ENCODE results near the gene ATRIP. TPM values are rescaled to one million over a fixed set of nuclear protein-coding genes. Genes with fewer than 3 reads are reported as not detected.

The ATRIP gene
- total RNA-seq, 4 donors from 2014 or later, result 4.8 to 8.9 (median 7.1) TPM

GRCh38 chr3:48505968-48506504, 59.5 kb downstream of the ATRIP start:
- H3K27ac ChIP-seq, result peak overlapping the region in 3 of 4 donors; percentile 74 to 95 (median 86)
- no peaks in the 10 kb centered on the region for H3K9me3 ChIP-seq
- WGBS, 2 donors, result 87 to 100% methylated on average over 5 of the region's 6 CpGs
- no peak overlapping the region for H3K4me3 ChIP-seq
- H3K36me3 ChIP-seq, result no peaks in the 10 kb centered on the region
- peaks cover 28 to 74% (median 53%) of the 10 kb centered on the region in 3 donors for H3K4me1 ChIP-seq
- no peak for DNase-seq
- intact Hi-C loops (cut with DNase I), result no loop called here
- TF ChIP-seq POLR2A (IDR thresholded peaks at IDR 0.05) (no peak), CTCF (IDR thresholded peaks at IDR 0.05) (no peak)
- H3K27me3 ChIP-seq, result no peaks in the 10 kb centered on the region

GRCh38 chr3:48507256-48508061, 60.9 kb downstream of the ATRIP start:
- DNase-seq, result no peak
- WGBS, 2 donors, result 15 to 49% methylated on average over 3 to 4 of the region's 10 CpGs
- no peak overlapping the region for H3K4me3 ChIP-seq
- H3K4me1 ChIP-seq, result peaks cover 22 to 60% (median 39%) of the 10 kb centered on the region in 3 donors
- H3K36me3 ChIP-seq, result no peaks in the 10 kb centered on the region
- peak overlapping the region; percentile 74 to 95 (median 84) for H3K27ac ChIP-seq
- H3K27me3 ChIP-seq, result no peaks in the 10 kb centered on the region
- intact Hi-C loops (cut with DNase I), result no loop called here
- H3K9me3 ChIP-seq, result no peaks in the 10 kb centered on the region
- TF ChIP-seq POLR2A (IDR thresholded peaks at IDR 0.05) (peak in 1 of 4 donors; percentile 11), CTCF (IDR thresholded peaks at IDR 0.05) (peak; percentile 40 to 62 (median 50))

GRCh38 chr3:48511551-48511950, 65.0 kb downstream of the ATRIP start:
- 83 to 86% methylated on average over 2 to 3 of the region's 4 CpGs for WGBS, 2 donors
- H3K9me3 ChIP-seq, result no peaks in the 10 kb centered on the region
- no peaks in the 10 kb centered on the region for H3K27me3 ChIP-seq
- no peak for DNase-seq
- no peak overlapping the region for H3K27ac ChIP-seq
- TF ChIP-seq POLR2A (IDR thresholded peaks at IDR 0.05), result no peak
- no peak for TF ChIP-seq CTCF (IDR thresholded peaks at IDR 0.05)
- peaks cover 0 to 21% (median 16%) of the 10 kb centered on the region in 3 donors for H3K4me1 ChIP-seq
- no peaks in the 10 kb centered on the region for H3K36me3 ChIP-seq
- no peak overlapping the region for H3K4me3 ChIP-seq
- intact Hi-C loops (cut with DNase I), result no loop called here

GRCh38 chr3:48514431-48515227, 68.1 kb downstream of the ATRIP start:
- Histone ChIP-seq H3K4me1 (no peaks in the 10 kb centered on the region), H3K36me3 (peaks cover 0 to 12% (median 0%) of the 10 kb centered on the region in 3 donors), H3K9me3 (no peaks in the 10 kb centered on the region), H3K27me3 (no peaks in the 10 kb centered on the region), H3K27ac (no peak overlapping the region), H3K4me3 (no peak overlapping the region)
- WGBS, 2 donors, result 81% methylated on average over 7 to 8 of the region's 8 CpGs
- intact Hi-C loops (cut with DNase I), result no loop called here
- DNase-seq, result no peak
- TF ChIP-seq CTCF (IDR thresholded peaks at IDR 0.05) (no peak), POLR2A (IDR thresholded peaks at IDR 0.05) (no peak)

Other genes with a start within 250 kb of the ATRIP start
- gene CAMP, start 223.2 kb upstream of the ATRIP start, total RNA-seq, result under 1 TPM in 1 of 4 donors, not detected in 3; 0.76 TPM
- 10 to 100 TPM in 2 of 4 donors, 1 to 10 TPM in 2; 6.4 to 15.6 (median 10.8) TPM for gene ZNF589, start 205.6 kb upstream of the ATRIP start, total RNA-seq
- gene NME6, start 145.4 kb upstream of the ATRIP start, total RNA-seq, result 10 to 100 TPM; 25.9 to 30.7 (median 27.2) TPM
- gene SPINK8, start 113.1 kb upstream of the ATRIP start, total RNA-seq, result not detected
- not detected for gene FBXW12, start 74.5 kb upstream of the ATRIP start, total RNA-seq
- gene PLXNB1, start 16.7 kb upstream of the ATRIP start, total RNA-seq, result 100 to 1,000 TPM in 3 of 4 donors, 10 to 100 TPM in 1; 57.7 to 215 (median 128) TPM
- 10 to 100 TPM; 15.1 to 31.3 (median 18.2) TPM for gene CCDC51, start 6.6 kb upstream of the ATRIP start, total RNA-seq
- 100 to 1,000 TPM; 293 to 431 (median 357) TPM for gene TMA7, start 6.5 kb upstream of the ATRIP start, total RNA-seq
- 100 to 1,000 TPM in 2 of 4 donors, 10 to 100 TPM in 2; 71.8 to 138 (median 115) TPM for gene SHISA5, start 57.4 kb downstream of the ATRIP start, total RNA-seq
- 10 to 100 TPM in 1 of 4 donors, 1 to 10 TPM in 3; 6.7 to 10.2 (median 8.0) TPM for gene PFKFB4, start 110.1 kb downstream of the ATRIP start, total RNA-seq
- 1 to 10 TPM; 2.6 to 5.3 (median 3.4) TPM for gene UCN2, start 117.0 kb downstream of the ATRIP start, total RNA-seq
- gene COL7A1, start 148.6 kb downstream of the ATRIP start, total RNA-seq, result 100 to 1,000 TPM in 1 of 4 donors, 10 to 100 TPM in 3; 52.8 to 125 (median 69.0) TPM
- 100 to 1,000 TPM; 213 to 471 (median 356) TPM for gene UQCRC1, start 162.9 kb downstream of the ATRIP start, total RNA-seq
- gene TMEM89, start 175.0 kb downstream of the ATRIP start, total RNA-seq, result not detected
- gene SLC26A6, start 188.7 kb downstream of the ATRIP start, total RNA-seq, result 1 to 10 TPM; 7.7 to 9.4 (median 9.0) TPM
- gene CELSR3, start 216.1 kb downstream of the ATRIP start, total RNA-seq, result under 1 TPM; 0.31 to 0.76 (median 0.45) TPM
- gene NCKIPSD, start 239.2 kb downstream of the ATRIP start, total RNA-seq, result 10 to 100 TPM; 12.4 to 16.8 (median 15.0) TPM